Ishikawa (cell line): ENCODE results near the gene TMEFF1.

ENCODE experiments used
- CEBPB ChIP-seq: IDR thresholded peaks from 2 replicates; pipeline ENCODE4 v1.6.1; 2012
- CREB1 ChIP-seq: IDR thresholded peaks from 2 replicates; pipeline ENCODE4 v1.6.1; 2012; ENCODE audit warnings: low read depth
- EGR1 ChIP-seq: IDR thresholded peaks from 2 replicates; pipeline ENCODE4 v1.6.1; 2012
- EP300 ChIP-seq: IDR thresholded peaks from 2 replicates; pipeline ENCODE4 v1.6.1; 2012; ENCODE audit warnings: borderline replicate concordance
- FOXM1 ChIP-seq: IDR thresholded peaks from 2 replicates; pipeline ENCODE4 v1.6.1; 2012; ENCODE audit warnings: low read depth, borderline replicate concordance
- NFIC ChIP-seq: IDR thresholded peaks from 2 replicates; pipeline ENCODE4 v1.6.1; 2012
- RAD21 ChIP-seq: IDR thresholded peaks from 2 replicates; pipeline ENCODE4 v1.6.1; 2012; ENCODE audit warnings: low read depth
- TAF1 ChIP-seq: IDR thresholded peaks from 2 replicates; pipeline ENCODE4 v1.6.1; 2012; ENCODE audit warnings: low read depth, mild to moderate bottlenecking
- TCF12 ChIP-seq: IDR thresholded peaks from 2 replicates; pipeline ENCODE4 v1.6.1; 2012; ENCODE audit warnings: low read depth
- TEAD4 ChIP-seq: IDR thresholded peaks from 2 replicates; pipeline ENCODE4 v1.6.1; 2012
- YY1 ChIP-seq: IDR thresholded peaks from 2 replicates; pipeline ENCODE4 v1.6.1; 2012; ENCODE audit warnings: low read depth
- ZBTB7A ChIP-seq: IDR thresholded peaks from 2 replicates; pipeline ENCODE4 v1.6.1; 2012; ENCODE audit warnings: low read depth
- TF ChIP-seq, protein P1 (sequence below): IDR thresholded peaks from 2 replicates; pipeline ENCODE4 v1.6.1; 2012
- TF ChIP-seq, protein P2 (sequence below): IDR thresholded peaks from 2 replicates; pipeline ENCODE4 v1.6.1; 2012; ENCODE audit warnings: low read depth, mild to moderate bottlenecking
- TF ChIP-seq, protein P3 (sequence below): IDR thresholded peaks from 2 replicates; pipeline ENCODE4 v1.6.1; 2012

The TMEFF1 gene

DNA sequence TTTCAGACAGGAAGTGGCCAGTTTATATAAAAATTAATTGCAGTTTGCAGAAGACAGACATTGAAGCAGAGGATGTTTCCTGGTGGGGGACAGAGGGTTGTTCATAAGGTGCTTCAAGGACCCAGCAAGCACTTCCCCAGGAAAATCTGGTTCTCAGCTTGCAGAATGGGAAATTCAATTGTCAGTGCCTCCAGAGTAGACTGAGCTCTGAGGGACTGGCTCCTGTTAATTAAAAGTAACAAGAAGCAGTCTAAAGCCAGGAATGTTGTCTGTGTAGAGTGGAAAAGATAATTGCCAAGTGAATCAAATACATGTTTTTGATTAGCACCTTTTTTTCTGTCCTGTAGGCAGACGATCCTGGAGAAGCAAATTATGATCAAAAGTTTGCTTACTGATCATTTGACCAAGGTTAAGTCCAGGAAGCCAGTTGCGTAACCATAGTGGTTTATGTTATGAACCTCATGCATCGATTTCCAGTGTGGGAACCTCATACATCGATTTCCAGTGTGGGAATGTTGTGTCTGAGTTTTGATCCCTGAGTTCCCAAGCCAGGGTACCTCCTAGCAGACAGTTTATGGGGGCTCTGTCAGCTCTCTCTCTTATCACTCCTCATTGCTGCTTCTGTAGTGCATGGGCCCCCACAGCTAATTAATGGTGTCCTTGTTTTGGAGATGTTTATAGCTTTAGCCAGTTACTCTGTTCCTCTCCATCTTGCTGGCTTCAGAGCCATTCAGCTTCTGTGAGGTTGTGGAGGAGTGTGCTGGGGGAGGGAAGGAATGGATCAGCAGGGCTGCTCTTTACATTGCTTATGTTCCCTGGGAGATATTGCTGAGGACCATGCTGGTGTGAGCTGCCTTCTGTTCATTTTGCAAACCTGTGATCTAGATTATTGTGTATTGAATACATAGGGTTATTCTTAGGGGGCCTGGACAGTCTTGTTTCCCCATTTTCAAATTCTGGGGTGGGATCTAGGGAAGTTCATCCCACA, 28.9 kb upstream of the TMEFF1 start:
- TF ChIP-seq, protein P1, sequence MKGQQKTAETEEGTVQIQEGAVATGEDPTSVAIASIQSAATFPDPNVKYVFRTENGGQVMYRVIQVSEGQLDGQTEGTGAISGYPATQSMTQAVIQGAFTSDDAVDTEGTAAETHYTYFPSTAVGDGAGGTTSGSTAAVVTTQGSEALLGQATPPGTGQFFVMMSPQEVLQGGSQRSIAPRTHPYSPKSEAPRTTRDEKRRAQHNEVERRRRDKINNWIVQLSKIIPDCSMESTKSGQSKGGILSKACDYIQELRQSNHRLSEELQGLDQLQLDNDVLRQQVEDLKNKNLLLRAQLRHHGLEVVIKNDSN, result no peak
- TF ChIP-seq NFIC (no peak), EP300 (no peak), YY1 (no peak), CEBPB (peak; percentile 66; the same call in 1 of the 2 replicates)

DNA sequence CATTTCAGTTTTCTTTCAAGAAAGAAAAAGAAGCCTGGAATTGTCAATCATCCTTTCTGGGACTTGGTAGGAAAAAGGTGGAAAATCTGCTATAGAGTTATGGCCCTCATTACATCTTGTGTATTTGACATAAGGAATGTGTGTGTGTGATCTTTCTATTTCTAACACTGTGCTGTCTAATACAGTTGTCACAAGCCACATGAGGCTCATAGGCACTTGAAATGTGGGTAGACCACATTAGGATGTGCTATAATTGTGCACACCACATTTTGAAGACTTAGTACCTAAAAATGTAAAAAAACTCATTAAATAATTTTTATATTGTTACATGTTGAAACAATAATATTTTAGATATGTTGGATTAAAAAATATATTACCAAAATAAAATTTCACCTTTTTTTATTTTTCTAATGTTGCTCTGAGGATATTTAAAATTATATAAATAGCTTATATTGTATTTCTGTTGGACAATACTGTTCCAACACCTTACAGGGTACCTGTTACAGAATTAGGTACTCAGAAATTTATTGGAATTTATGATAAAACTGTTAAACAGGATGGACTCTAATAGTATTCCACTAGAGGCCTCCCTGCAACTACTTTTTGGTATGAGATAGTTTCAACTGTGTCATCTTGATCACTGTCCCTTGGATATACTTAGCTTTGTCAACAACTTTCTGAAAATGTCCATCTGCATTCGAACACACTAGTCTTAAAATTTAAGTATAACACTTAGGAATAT, 27.6 kb upstream of the TMEFF1 start:
- TF ChIP-seq, protein P1, result no peak
- no peak for TF ChIP-seq TAF1
- TF ChIP-seq EP300, result no peak
- TF ChIP-seq TEAD4, result no peak
- TF ChIP-seq RAD21, result no peak
- no peak for TF ChIP-seq YY1
- TF ChIP-seq CREB1, result no peak

DNA sequence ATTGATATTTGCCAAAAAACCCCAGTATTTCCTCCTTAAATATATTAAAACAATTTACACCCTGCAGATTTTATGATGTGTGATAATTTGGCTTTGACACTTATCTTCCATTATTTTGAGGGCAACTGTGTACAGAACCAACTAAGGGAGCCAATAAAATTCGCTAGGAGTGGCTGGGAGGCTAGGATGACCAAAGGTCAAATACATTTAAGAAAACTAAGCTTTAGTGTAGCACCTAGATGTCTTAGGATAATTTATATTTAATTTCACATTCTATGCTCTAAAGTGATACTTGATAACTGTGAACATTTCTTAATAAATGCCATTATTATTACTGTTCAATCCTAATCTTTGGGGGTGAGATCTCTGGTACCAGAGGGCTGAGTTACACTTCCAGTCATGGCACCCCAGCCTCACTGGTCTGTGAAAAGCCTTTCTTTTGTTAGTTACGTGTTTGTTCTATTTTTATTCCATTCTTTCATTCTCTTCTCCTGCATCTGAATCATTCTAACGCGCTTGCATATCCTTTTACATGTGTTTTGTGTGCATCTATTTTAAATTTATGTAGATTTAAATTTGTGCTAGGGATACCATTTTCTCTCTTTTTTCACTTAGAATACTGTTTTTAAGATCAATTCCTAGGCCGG, 26.9 kb upstream of the TMEFF1 start:
- no peak for TF ChIP-seq TAF1
- TF ChIP-seq RAD21, result no peak
- no peak for TF ChIP-seq NFIC
- TF ChIP-seq CEBPB, result no peak
- no peak for TF ChIP-seq YY1
- TF ChIP-seq, protein P1, result no peak
- no peak for TF ChIP-seq ZBTB7A
- TF ChIP-seq TCF12, result no peak
- TF ChIP-seq, protein P2, sequence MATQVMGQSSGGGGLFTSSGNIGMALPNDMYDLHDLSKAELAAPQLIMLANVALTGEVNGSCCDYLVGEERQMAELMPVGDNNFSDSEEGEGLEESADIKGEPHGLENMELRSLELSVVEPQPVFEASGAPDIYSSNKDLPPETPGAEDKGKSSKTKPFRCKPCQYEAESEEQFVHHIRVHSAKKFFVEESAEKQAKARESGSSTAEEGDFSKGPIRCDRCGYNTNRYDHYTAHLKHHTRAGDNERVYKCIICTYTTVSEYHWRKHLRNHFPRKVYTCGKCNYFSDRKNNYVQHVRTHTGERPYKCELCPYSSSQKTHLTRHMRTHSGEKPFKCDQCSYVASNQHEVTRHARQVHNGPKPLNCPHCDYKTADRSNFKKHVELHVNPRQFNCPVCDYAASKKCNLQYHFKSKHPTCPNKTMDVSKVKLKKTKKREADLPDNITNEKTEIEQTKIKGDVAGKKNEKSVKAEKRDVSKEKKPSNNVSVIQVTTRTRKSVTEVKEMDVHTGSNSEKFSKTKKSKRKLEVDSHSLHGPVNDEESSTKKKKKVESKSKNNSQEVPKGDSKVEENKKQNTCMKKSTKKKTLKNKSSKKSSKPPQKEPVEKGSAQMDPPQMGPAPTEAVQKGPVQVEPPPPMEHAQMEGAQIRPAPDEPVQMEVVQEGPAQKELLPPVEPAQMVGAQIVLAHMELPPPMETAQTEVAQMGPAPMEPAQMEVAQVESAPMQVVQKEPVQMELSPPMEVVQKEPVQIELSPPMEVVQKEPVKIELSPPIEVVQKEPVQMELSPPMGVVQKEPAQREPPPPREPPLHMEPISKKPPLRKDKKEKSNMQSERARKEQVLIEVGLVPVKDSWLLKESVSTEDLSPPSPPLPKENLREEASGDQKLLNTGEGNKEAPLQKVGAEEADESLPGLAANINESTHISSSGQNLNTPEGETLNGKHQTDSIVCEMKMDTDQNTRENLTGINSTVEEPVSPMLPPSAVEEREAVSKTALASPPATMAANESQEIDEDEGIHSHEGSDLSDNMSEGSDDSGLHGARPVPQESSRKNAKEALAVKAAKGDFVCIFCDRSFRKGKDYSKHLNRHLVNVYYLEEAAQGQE, result no peak

- TF ChIP-seq, protein P3, sequence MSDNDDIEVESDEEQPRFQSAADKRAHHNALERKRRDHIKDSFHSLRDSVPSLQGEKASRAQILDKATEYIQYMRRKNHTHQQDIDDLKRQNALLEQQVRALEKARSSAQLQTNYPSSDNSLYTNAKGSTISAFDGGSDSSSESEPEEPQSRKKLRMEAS, result no peak
- TF ChIP-seq NFIC, result no peak
- TF ChIP-seq, protein P2, result no peak
- no peak for TF ChIP-seq TAF1
- TF ChIP-seq FOXM1, result no peak
- no peak for TF ChIP-seq TCF12
- no peak for TF ChIP-seq EP300
- no peak for TF ChIP-seq TEAD4
- TF ChIP-seq, protein P1, result no peak
- TF ChIP-seq RAD21, result no peak
- no peak for TF ChIP-seq CREB1
- no peak for TF ChIP-seq YY1
- TF ChIP-seq ZBTB7A, result no peak
- TF ChIP-seq EGR1, result no peak
- TF ChIP-seq CEBPB, result no peak
These were observed 25.9 kb upstream of the TMEFF1 start for GRCh38 chr9:100447041-100447440.

- TF ChIP-seq, protein P2, result no peak
- TF ChIP-seq, protein P3, result no peak
- TF ChIP-seq NFIC (no peak), TEAD4 (no peak), FOXM1 (no peak), TAF1 (no peak), ZBTB7A (no peak), EP300 (no peak), RAD21 (no peak), TCF12 (no peak), CEBPB (no peak), EGR1 (no peak), YY1 (no peak), CREB1 (no peak)
- TF ChIP-seq, protein P1, result no peak
These were observed 24.7 kb upstream of the TMEFF1 start for GRCh38 chr9:100448266-100448665.
